SK-N-SH (cell line): ENCODE data around the gene PDK1. TPM values are rescaled to one million over a fixed set of nuclear protein-coding genes. Genes with fewer than 3 reads are reported as not detected.

ENCODE experiments used
- CTCF ChIA-PET: fragments of 300-600, 350-600 bp; formaldehyde crosslinking; extraction: SDS; loops from one replicate; lab custom pipeline; 2021; lab: Yijun Ruan, JAX
- POLR2A ChIA-PET: fragments of 350-600 bp; sonication (Branson Sonifier 250); formaldehyde crosslinking; extraction: SDS; loops from one replicate; lab custom pipeline; 2020; ENCODE audit warnings: antibody characterized with exemption, inconsistent platforms; lab: Yijun Ruan, JAX
- DNase-seq: peaks from one replicate; pipeline ENCODE4 v3.0.0; 2012
- H2AFZ ChIP-seq: fragments of 200-600 bp; sonication (generic); 2 replicates; pipeline ENCODE4 v1.8.1; 2016; ENCODE audit warnings: antibody characterized with exemption, mild to moderate bottlenecking, low read depth
- H3F3A ChIP-seq: fragments of 200-600 bp; sonication (generic); replicated peaks from 2 replicates; pipeline ENCODE3; 2016; ENCODE audit warnings: antibody characterized with exemption, mild to moderate bottlenecking; ENCODE audit not compliant: insufficient read depth
- H3K27ac ChIP-seq, 2 experiments: fragments of 200-500 bp in 1 of 2; fragments of 200-600 bp in 1 of 2; sonication (Bioruptor generic) in 1 of 2; sonication (generic), shearing (Covaris generic) in 1 of 2; 2 replicates each; pipeline versions ENCODE4 v1.5.1 to v1.6.1; 2014 to 2016; ENCODE audit warnings: low read depth in 2 of 2, inconsistent platforms in 1 of 2, low read length in 1 of 2, mild to moderate bottlenecking in 1 of 2, mixed read lengths in 1 of 2
- H3K27me3 ChIP-seq: fragments of 200-600 bp; sonication (generic), shearing (Covaris generic); 2 replicates; pipeline ENCODE4 v1.6.1; 2016; ENCODE audit warnings: mixed run types; ENCODE audit not compliant: insufficient read depth
- H3K36me3 ChIP-seq, 2 experiments: fragments of 200-500 bp in 1 of 2; fragments of 200-600 bp in 1 of 2; sonication (Bioruptor generic) in 1 of 2; sonication (generic) in 1 of 2; replicated peaks in 1 of 2; 2 replicates each; pipeline versions ENCODE3 to v1.5.1; 2014 to 2016; ENCODE audit warnings: low read length in 1 of 2, mild to moderate bottlenecking in 1 of 2; ENCODE audit not compliant: insufficient read depth in 2 of 2, control insufficient read depth in 1 of 2
- H3K4me1 ChIP-seq, 2 experiments: fragments of 200-500 bp in 1 of 2; fragments of 200-600 bp in 1 of 2; sonication (Bioruptor generic) in 1 of 2; sonication (generic), shearing (Covaris generic) in 1 of 2; 2 replicates each; pipeline versions ENCODE4 v1.5.1 to v1.6.1; 2014 to 2016; ENCODE audit warnings: low read depth in 1 of 2, low read length in 1 of 2, mixed run types in 1 of 2; ENCODE audit not compliant: insufficient read depth in 2 of 2, control insufficient read depth in 1 of 2
- H3K4me2 ChIP-seq: fragments of 200-600 bp; sonication (generic), shearing (Covaris generic); 2 replicates; pipeline ENCODE4 v1.6.1; 2017; ENCODE audit warnings: mixed run types
- H3K4me3 ChIP-seq, 2 experiments: fragments of 200-500 bp in 1 of 2; fragments of 200-600 bp in 1 of 2; sonication (Bioruptor generic) in 1 of 2; sonication (generic), shearing (Covaris generic) in 1 of 2; 2 replicates each; pipeline versions ENCODE4 v1.5.1 to v1.8.1; 2014 to 2016; ENCODE audit warnings: low read depth in 2 of 2, inconsistent platforms in 1 of 2, low read length in 1 of 2, mild to moderate bottlenecking in 1 of 2, mixed read lengths in 1 of 2, moderate library complexity in 1 of 2
- H3K79me2 ChIP-seq: fragments of 200-600 bp; sonication (generic); 2 replicates; pipeline ENCODE4 v1.8.1; 2017; ENCODE audit warnings: mild to moderate bottlenecking; ENCODE audit not compliant: insufficient read depth
- H3K9ac ChIP-seq: fragments of 200-600 bp; sonication (generic); 2 replicates; pipeline ENCODE4 v1.6.1; 2017; ENCODE audit warnings: mixed run types
- H3K9me2 ChIP-seq: fragments of 200-600 bp; sonication (generic); 2 replicates; pipeline ENCODE4 v1.6.1; 2017; ENCODE audit warnings: mixed run types
- H3K9me3 ChIP-seq: fragments of 200-600 bp; sonication (generic); 2 replicates; pipeline ENCODE4 v1.6.1; 2017; ENCODE audit warnings: mixed run types, mild to moderate bottlenecking, moderate library complexity
- H4K20me1 ChIP-seq: fragments of 200-600 bp; sonication (generic); 2 replicates; pipeline ENCODE4 v1.6.1; 2017; ENCODE audit warnings: mild to moderate bottlenecking, mixed run types; ENCODE audit not compliant: insufficient read depth
- CHD2 ChIP-seq: fragments of 150-350 bp; IDR thresholded peaks from 2 replicates; pipeline ENCODE4 v1.6.1; 2018; ENCODE audit warnings: low read length; ENCODE audit not compliant: partially characterized antibody
- EZH2phosphoT487 ChIP-seq: fragments of 200-600 bp; sonication (generic); IDR thresholded peaks from 2 replicates; pipeline ENCODE4 v1.6.1; 2017; ENCODE audit warnings: low read depth, mixed run types, mild to moderate bottlenecking, antibody characterized with exemption, moderate library complexity, borderline replicate concordance
- FOXM1 ChIP-seq: IDR thresholded peaks from 2 replicates; pipeline ENCODE4 v1.4.0; 2012; ENCODE audit warnings: low read depth, mild to moderate bottlenecking
- GABPA ChIP-seq: IDR thresholded peaks from 2 replicates; pipeline ENCODE4 v1.4.0; 2012; ENCODE audit warnings: low read depth, mild to moderate bottlenecking
- JUND ChIP-seq: IDR thresholded peaks from 2 replicates; pipeline ENCODE4 v1.4.0; 2012
- MEF2A ChIP-seq: IDR thresholded peaks from 2 replicates; pipeline ENCODE4 v1.4.0; 2012; ENCODE audit warnings: low read depth, borderline replicate concordance
- MXI1 ChIP-seq: IDR thresholded peaks from 2 replicates; pipeline ENCODE4 v1.6.1; 2012; ENCODE audit warnings: mild to moderate bottlenecking, low read depth, low read length, improper control_type of control experiment
- NFIC ChIP-seq: IDR thresholded peaks from 2 replicates; pipeline ENCODE4 v1.4.0; 2012; ENCODE audit warnings: borderline replicate concordance
- POLR2AphosphoS5 ChIP-seq: IDR thresholded peaks from 2 replicates; pipeline ENCODE4 v1.6.1; 2012; ENCODE audit warnings: low read depth, low read length
- RAD21 ChIP-seq: IDR thresholded peaks from 2 replicates; pipeline ENCODE4 v1.6.1; 2012; ENCODE audit warnings: mild to moderate bottlenecking, low read length
- RCOR1 ChIP-seq: fragments of 150-350 bp; IDR thresholded peaks from 2 replicates; pipeline ENCODE4 v1.6.1; 2017; ENCODE audit warnings: antibody characterized with exemption, low read length
- RFX5 ChIP-seq: IDR thresholded peaks from 2 replicates; pipeline ENCODE4 v1.6.1; 2012; ENCODE audit warnings: mild to moderate bottlenecking, improper control_type of control experiment, low read length
- RXRA ChIP-seq: IDR thresholded peaks from 2 replicates; pipeline ENCODE4 v1.4.0; 2012; ENCODE audit warnings: low read depth, mild to moderate bottlenecking, borderline replicate concordance
- TAF1 ChIP-seq: IDR thresholded peaks from 2 replicates; pipeline ENCODE4 v1.6.1; 2012; ENCODE audit warnings: low read depth, mild to moderate bottlenecking, low read length, moderate library complexity, borderline replicate concordance
- WGBS: methylation state at CpG from one replicate; pipeline ENCODE4 v1.1.6; 2017; ENCODE audit warnings: low lambda C conversion rate; 5-methylcytosine and 5-hydroxymethylcytosine counted together
- polyA plus RNA-seq, 3 experiments: library from polyadenylated mRNA; depleted of rRNA; stranded (reverse); fragments of >200 nt; gene quantifications; 2 replicates each; pipeline ENCODE4 v1.2.3, GENCODE V29; 2012
- TF ChIP-seq, protein P1 (sequence below): fragments of 150-350 bp; IDR thresholded peaks from 2 replicates; pipeline ENCODE4 v1.6.1; 2016; ENCODE audit warnings: mild to moderate bottlenecking, low read depth, low read length
- TF ChIP-seq, protein P2 (sequence below): IDR thresholded peaks from 2 replicates; pipeline ENCODE4 v1.4.0; 2012; ENCODE audit warnings: low read depth, borderline replicate concordance
- TF ChIP-seq, protein P3 (sequence below): fragments of 150-350 bp; IDR thresholded peaks from 2 replicates; pipeline ENCODE4 v1.6.1; 2017; ENCODE audit warnings: antibody characterized with exemption, low read length, low read depth, borderline replicate concordance
- TF ChIP-seq, protein P4 (sequence below): IDR thresholded peaks from 2 replicates; pipeline ENCODE4 v1.4.0; 2012; ENCODE audit warnings: low read depth

The PDK1 gene
- polyA plus RNA-seq, 1 of the 3 experiments (the other 2 are of a cell fraction): 5.3 TPM

DNA sequence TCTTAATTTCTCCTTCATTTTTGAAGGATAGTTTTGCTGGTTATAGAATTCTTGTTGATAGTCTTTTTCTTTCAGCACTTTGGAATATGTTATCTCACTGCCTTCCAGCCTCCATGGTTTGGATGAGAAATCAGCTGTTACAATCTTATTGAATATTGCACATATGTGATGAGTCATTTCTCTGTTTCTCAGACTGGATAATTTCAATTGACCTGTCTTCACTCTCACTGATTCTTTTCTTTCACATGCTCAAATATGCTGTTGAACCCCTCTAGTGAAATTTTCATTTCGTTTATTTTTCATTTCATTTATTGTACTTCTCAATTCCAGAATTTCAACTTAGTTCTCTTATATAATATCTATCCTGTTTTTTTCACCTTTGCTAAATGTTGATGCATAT lies 22.2 kb downstream of the PDK1 start:
- Histone ChIP-seq H3K9me3 (peaks cover 47% of the 10 kb centered on the region), H3K4me1 (no peaks in the 10 kb centered on the region), H3K9ac (no peak overlapping the region), H4K20me1 (no peaks in the 10 kb centered on the region), H3K4me3 (no peak overlapping the region), H3F3A (peaks cover 12% of the 10 kb centered on the region), H3K27ac (no peak overlapping the region), H3K9me2 (0 out of 2 replicates have a peak, but pooled peaks cover 4% of the 10 kb centered on the region), H3K27me3 (no peaks in the 10 kb centered on the region), H2AFZ (no peak overlapping the region), H3K79me2 (peaks cover 12% of the 10 kb centered on the region), H3K36me3 (peaks cover 7 to 86% of the 10 kb centered on the region in 2 experiments), H3K4me2 (no peak overlapping the region)
- no peak for DNase-seq
- 74% methylated on average over 1 of the region's 1 CpG for WGBS
- TF ChIP-seq NFIC (no peak), RAD21 (no peak), FOXM1 (no peak), POLR2AphosphoS5 (no peak), TAF1 (no peak), RCOR1 (no peak), RFX5 (no peak), JUND (no peak), EZH2phosphoT487 (no peak), MEF2A (no peak), MXI1 (no peak), RXRA (no peak), GABPA (no peak), CHD2 (no peak)
- TF ChIP-seq, protein P1, sequence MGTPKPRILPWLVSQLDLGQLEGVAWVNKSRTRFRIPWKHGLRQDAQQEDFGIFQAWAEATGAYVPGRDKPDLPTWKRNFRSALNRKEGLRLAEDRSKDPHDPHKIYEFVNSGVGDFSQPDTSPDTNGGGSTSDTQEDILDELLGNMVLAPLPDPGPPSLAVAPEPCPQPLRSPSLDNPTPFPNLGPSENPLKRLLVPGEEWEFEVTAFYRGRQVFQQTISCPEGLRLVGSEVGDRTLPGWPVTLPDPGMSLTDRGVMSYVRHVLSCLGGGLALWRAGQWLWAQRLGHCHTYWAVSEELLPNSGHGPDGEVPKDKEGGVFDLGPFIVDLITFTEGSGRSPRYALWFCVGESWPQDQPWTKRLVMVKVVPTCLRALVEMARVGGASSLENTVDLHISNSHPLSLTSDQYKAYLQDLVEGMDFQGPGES: no peak
- TF ChIP-seq, protein P2, sequence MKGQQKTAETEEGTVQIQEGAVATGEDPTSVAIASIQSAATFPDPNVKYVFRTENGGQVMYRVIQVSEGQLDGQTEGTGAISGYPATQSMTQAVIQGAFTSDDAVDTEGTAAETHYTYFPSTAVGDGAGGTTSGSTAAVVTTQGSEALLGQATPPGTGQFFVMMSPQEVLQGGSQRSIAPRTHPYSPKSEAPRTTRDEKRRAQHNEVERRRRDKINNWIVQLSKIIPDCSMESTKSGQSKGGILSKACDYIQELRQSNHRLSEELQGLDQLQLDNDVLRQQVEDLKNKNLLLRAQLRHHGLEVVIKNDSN: no peak
- TF ChIP-seq, protein P3, sequence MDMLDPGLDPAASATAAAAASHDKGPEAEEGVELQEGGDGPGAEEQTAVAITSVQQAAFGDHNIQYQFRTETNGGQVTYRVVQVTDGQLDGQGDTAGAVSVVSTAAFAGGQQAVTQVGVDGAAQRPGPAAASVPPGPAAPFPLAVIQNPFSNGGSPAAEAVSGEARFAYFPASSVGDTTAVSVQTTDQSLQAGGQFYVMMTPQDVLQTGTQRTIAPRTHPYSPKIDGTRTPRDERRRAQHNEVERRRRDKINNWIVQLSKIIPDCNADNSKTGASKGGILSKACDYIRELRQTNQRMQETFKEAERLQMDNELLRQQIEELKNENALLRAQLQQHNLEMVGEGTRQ: no peak
- TF ChIP-seq, protein P4, sequence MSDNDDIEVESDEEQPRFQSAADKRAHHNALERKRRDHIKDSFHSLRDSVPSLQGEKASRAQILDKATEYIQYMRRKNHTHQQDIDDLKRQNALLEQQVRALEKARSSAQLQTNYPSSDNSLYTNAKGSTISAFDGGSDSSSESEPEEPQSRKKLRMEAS: no peak
- ChIA-PET CTCF (no interaction called here), POLR2A (no interaction called here)
